H9 (cell line): Measurements from ENCODE around the gene RGSL1. TPM values are rescaled to one million over a fixed set of nuclear protein-coding genes. Genes with fewer than 3 reads are reported as not detected.

Experiments
- DNase-seq: peaks from one replicate; pipeline ENCODE4 v3.0.0-alpha.2; 2017
- H2AFZ ChIP-seq: one replicate; pipeline ENCODE4 v1.6.1; 2013; ENCODE audit warnings: mild to moderate bottlenecking, low read length, control low read depth, moderate library complexity
- H2AK5ac ChIP-seq: 2 replicates; pipeline ENCODE4 v1.6.1; 2013; ENCODE audit warnings: low read length, control low read depth, mixed read lengths; ENCODE audit not compliant: insufficient read length
- H2BK120ac ChIP-seq: one replicate; pipeline ENCODE4 v1.6.1; 2013; ENCODE audit warnings: low read depth, mild to moderate bottlenecking, low read length, control low read depth, inconsistent platforms; ENCODE audit not compliant: poor library complexity, severe bottlenecking
- H2BK12ac ChIP-seq: 2 replicates; pipeline ENCODE4 v1.6.1; 2013; ENCODE audit warnings: low read length, control low read depth, mixed read lengths, low read depth; ENCODE audit not compliant: insufficient read length
- H2BK15ac ChIP-seq: 2 replicates; pipeline ENCODE4 v1.6.1; 2013; ENCODE audit warnings: low read depth, low read length, control low read depth
- H2BK20ac ChIP-seq: one replicate; pipeline ENCODE4 v1.6.1; 2013; ENCODE audit warnings: low read depth, mild to moderate bottlenecking, low read length, control low read depth, inconsistent platforms; ENCODE audit not compliant: poor library complexity, severe bottlenecking
- H2BK5ac ChIP-seq: 2 replicates; pipeline ENCODE4 v1.6.1; 2013; ENCODE audit warnings: low read length, control low read depth, mixed read lengths; ENCODE audit not compliant: insufficient read length
- H3K14ac ChIP-seq: 2 replicates; pipeline ENCODE4 v1.6.1; 2013; ENCODE audit warnings: low read length, control low read depth; ENCODE audit not compliant: insufficient read depth
- H3K18ac ChIP-seq: 2 replicates; pipeline ENCODE4 v1.6.1; 2013; ENCODE audit warnings: low read depth, mild to moderate bottlenecking, mixed read lengths, low read length, control low read depth; ENCODE audit not compliant: insufficient read length
- H3K23ac ChIP-seq: 2 replicates; pipeline ENCODE4 v1.6.1; 2013; ENCODE audit warnings: low read length, control low read depth, mixed read lengths, low read depth; ENCODE audit not compliant: insufficient read length
- H3K23me2 ChIP-seq: 2 replicates; pipeline ENCODE4 v1.6.1; 2013; ENCODE audit warnings: low read depth, mild to moderate bottlenecking, mixed read lengths, low read length, control low read depth; ENCODE audit not compliant: insufficient read length, poor library complexity, severe bottlenecking
- H3K27ac ChIP-seq: 2 replicates; pipeline ENCODE4 v1.5.1; 2013; ENCODE audit warnings: low read length, control low read depth, mixed read lengths, low read depth; ENCODE audit not compliant: insufficient read length
- H3K27me3 ChIP-seq: 2 replicates; pipeline ENCODE4 v1.6.1; 2013; ENCODE audit warnings: low read length, control low read depth, inconsistent platforms; ENCODE audit not compliant: insufficient read depth
- H3K4ac ChIP-seq: 2 replicates; pipeline ENCODE4 v1.6.1; 2013; ENCODE audit warnings: low read depth, mild to moderate bottlenecking, control low read depth, inconsistent platforms, low read length, moderate library complexity
- H3K4me1 ChIP-seq: 2 replicates; pipeline ENCODE4 v1.6.1; 2013; ENCODE audit warnings: low read length, control low read depth, inconsistent platforms; ENCODE audit not compliant: insufficient read depth
- H3K4me2 ChIP-seq: 2 replicates; pipeline ENCODE4 v1.6.1; 2013; ENCODE audit warnings: low read length, control low read depth, mixed read lengths; ENCODE audit not compliant: insufficient read length, insufficient read depth
- H3K56ac ChIP-seq: 2 replicates; pipeline ENCODE4 v1.6.1; 2013; ENCODE audit warnings: low read depth, mild to moderate bottlenecking, mixed read lengths, low read length, control low read depth; ENCODE audit not compliant: insufficient read length
- H3K79me1 ChIP-seq: 2 replicates; pipeline ENCODE4 v1.6.1; 2013; ENCODE audit warnings: low read depth, mild to moderate bottlenecking, moderate library complexity, low read length, control low read depth, inconsistent platforms; ENCODE audit not compliant: insufficient read depth, poor library complexity, severe bottlenecking
- H3K79me2 ChIP-seq: 2 replicates; pipeline ENCODE4 v1.6.1; 2013; ENCODE audit warnings: low read length, control low read depth, inconsistent platforms; ENCODE audit not compliant: insufficient read depth
- H3K9ac ChIP-seq: 2 replicates; pipeline ENCODE4 v1.6.1; 2013; ENCODE audit warnings: low read length, control low read depth, mixed read lengths; ENCODE audit not compliant: insufficient read length; ENCODE audit errors: extremely low read depth
- H3K9me3 ChIP-seq: one replicate; pipeline ENCODE4 v1.6.1; 2013; ENCODE audit warnings: low read depth, low read length, inconsistent platforms; ENCODE audit not compliant: control insufficient read depth
- H3T11ph ChIP-seq: one replicate; pipeline ENCODE4 v1.6.1; 2013; ENCODE audit warnings: mild to moderate bottlenecking, low read length, control low read depth, inconsistent platforms
- H4K20me1 ChIP-seq: one replicate; pipeline ENCODE4 v1.6.1; 2013; ENCODE audit not compliant: control insufficient read depth, insufficient read length, insufficient read depth
- H4K5ac ChIP-seq: 2 replicates; pipeline ENCODE4 v1.6.1; 2013; ENCODE audit warnings: low read depth, mild to moderate bottlenecking, mixed read lengths, low read length, control low read depth; ENCODE audit not compliant: insufficient read length
- H4K8ac ChIP-seq: replicated peaks from 2 replicates; pipeline ENCODE4 v1.6.1; 2013; ENCODE audit warnings: low read length, control low read depth, mixed read lengths, low read depth; ENCODE audit not compliant: insufficient read length
- H4K91ac ChIP-seq: 2 replicates; pipeline ENCODE4 v1.6.1; 2013; ENCODE audit warnings: low read depth, mild to moderate bottlenecking, moderate library complexity, mixed read lengths, low read length, control low read depth; ENCODE audit not compliant: insufficient read length
- H3K27ac Mint-ChIP-seq, 3 experiments: 2 replicates in 2 of 3; 3 replicates in 1 of 3; pipeline ENCODE4 v1.8.0; 2020 to 2021; ENCODE audit warnings: mixed read lengths in 3 of 3, mild to moderate bottlenecking in 1 of 3, moderate library complexity in 1 of 3
- H3K27me3 Mint-ChIP-seq: 2 replicates; pipeline ENCODE4 v1.8.0; 2021; ENCODE audit warnings: low read depth, mild to moderate bottlenecking, moderate library complexity, mixed read lengths
- H3K36me3 Mint-ChIP-seq, 3 experiments: 2 replicates in 2 of 3; 3 replicates in 1 of 3; pipeline ENCODE4 v1.8.0; 2020 to 2021; ENCODE audit warnings: low read depth in 3 of 3, mixed read lengths in 3 of 3; ENCODE audit not compliant: insufficient read depth in 1 of 3
- H3K4me1 Mint-ChIP-seq, 2 experiments: 2 replicates each; pipeline ENCODE4 v1.8.0; 2020; ENCODE audit warnings: mixed read lengths in 2 of 2
- H3K4me3 Mint-ChIP-seq, 2 experiments: 2 replicates in 1 of 2; 3 replicates in 1 of 2; pipeline ENCODE4 v1.8.0; 2020 to 2021; ENCODE audit warnings: mild to moderate bottlenecking in 2 of 2, mixed read lengths in 2 of 2, moderate library complexity in 1 of 2
- H3K9me3 Mint-ChIP-seq, 2 experiments: 2 replicates in 1 of 2; 3 replicates in 1 of 2; pipeline ENCODE4 v1.8.0; 2020; ENCODE audit warnings: mild to moderate bottlenecking in 2 of 2, mixed read lengths in 2 of 2, moderate library complexity in 1 of 2
- CTCF ChIP-seq: fragments of 200-600 bp; sonication (generic); conservative IDR thresholded peaks from 3 replicates; pipeline ENCODE4 v1.8.0; 2021; ENCODE audit warnings: antibody characterized with exemption, mild to moderate bottlenecking
- WGBS: extraction: QIAGEN DNeasy Blood & Tissue Kit; methylation state at CpG from one replicate; pipeline ENCODE4 v1.1.7; 2013; ENCODE audit warnings: missing lambda C conversion rate, low lambda C conversion rate, mixed read lengths; ENCODE audit not compliant: insufficient read length; ENCODE audit errors: extremely low coverage; 5-methylcytosine and 5-hydroxymethylcytosine counted together
- total RNA-seq: library from RNA; stranded (reverse); gene quantifications from 2 replicates; pipeline ENCODE4 v1.2.1, GENCODE V29; 2021

RGSL1 gene
- total RNA-seq, 1 experiment from 2014 or later: not detected

GRCh38 chr1:182533896-182534295 is 84.0 kb downstream of the RGSL1 start:
- no peak overlapping the region for H3K4me3 Mint-ChIP-seq
- Histone ChIP-seq H3T11ph (no peak overlapping the region), H3K4me2 (no peak overlapping the region), H3K79me2 (no peaks in the 10 kb centered on the region), H4K20me1 (no peaks in the 10 kb centered on the region), H2AFZ (no peak overlapping the region), H2BK15ac (no peak overlapping the region), H3K9ac (no peak overlapping the region), H3K4me1 (no peaks in the 10 kb centered on the region), H3K79me1 (no peaks in the 10 kb centered on the region), H3K18ac (no peak overlapping the region), H4K5ac (no peak overlapping the region), H3K23me2 (no peaks in the 10 kb centered on the region), H3K14ac (no peak overlapping the region), H2BK12ac (no peak overlapping the region), H2BK20ac (no peak overlapping the region), H3K27ac (no peak overlapping the region), H4K91ac (no peak overlapping the region), H3K23ac (no peak overlapping the region), H3K9me3 (no peaks in the 10 kb centered on the region), H3K27me3 (no peaks in the 10 kb centered on the region), H2AK5ac (no peak overlapping the region), H2BK120ac (no peak overlapping the region), H4K8ac (no peak overlapping the region), H3K4ac (no peak overlapping the region), H2BK5ac (no peak overlapping the region), H3K56ac (no peak overlapping the region)
- peaks cover 2 to 7% of the 10 kb centered on the region in 2 experiments; a peak in 1 of 4 replicates for H3K4me1 Mint-ChIP-seq
- no peak for TF ChIP-seq CTCF
- no peaks in the 10 kb centered on the region for H3K36me3 Mint-ChIP-seq
- 0 out of 5 replicates have a peak, but pooled peaks cover 0 to under 1% of the 10 kb centered on the region in 2 experiments for H3K9me3 Mint-ChIP-seq
- DNase-seq: no peak
- H3K27me3 Mint-ChIP-seq: peaks cover 4% of the 10 kb centered on the region; the same call in 1 of the 2 replicates
- WGBS: no CpG with 5 or more reads among the region's 2 CpGs
- no peak overlapping the region for H3K27ac Mint-ChIP-seq
